HEK293T (cell line): ENCODE measurements around the gene ZNF367.

Source experiments
- CTCF ChIA-PET: fragments of 350-600 bp; formaldehyde crosslinking; extraction: SDS; loops from one replicate; lab custom pipeline; 2021; ENCODE audit warnings: antibody characterized with exemption, inconsistent platforms; lab: Yijun Ruan, JAX
- POLR2A ChIA-PET: fragments of 350-600 bp; formaldehyde crosslinking; extraction: SDS; loops from one replicate; lab custom pipeline; 2020; ENCODE audit warnings: antibody characterized with exemption, inconsistent platforms; lab: Yijun Ruan, JAX
- DNase-seq: peaks from one replicate; pipeline ENCODE4 v3.0.0; 2012; ENCODE audit warnings: mixed read lengths; ENCODE audit errors: extremely low spot score
- ARNT ChIP-seq: fragments of 450-650 bp; IDR thresholded peaks from 2 replicates; pipeline ENCODE4 v1.6.1; 2017; ENCODE audit warnings: mild to moderate bottlenecking
- BHLHE40 ChIP-seq: fragments of 450-650 bp; IDR thresholded peaks from 2 replicates; pipeline ENCODE4 v1.6.1; 2016; ENCODE audit warnings: mild to moderate bottlenecking, moderate library complexity, borderline replicate concordance
- CTBP1 ChIP-seq: fragments of 450-650 bp; IDR thresholded peaks from 2 replicates; pipeline ENCODE4 v1.6.1; 2016; ENCODE audit warnings: borderline replicate concordance
- ELF4 ChIP-seq: fragments of 450-650 bp; IDR thresholded peaks from 2 replicates; pipeline ENCODE4 v1.6.1; 2017; ENCODE audit warnings: antibody characterized with exemption
- FOXA1 ChIP-seq: fragments of 450-650 bp; IDR thresholded peaks from 2 replicates; pipeline ENCODE4 v1.6.1; 2016; ENCODE audit warnings: mild to moderate bottlenecking
- FOXK2 ChIP-seq: fragments of 450-650 bp; IDR thresholded peaks from 2 replicates; pipeline ENCODE4 v1.6.1; 2016; ENCODE audit warnings: mild to moderate bottlenecking
- FOXM1 ChIP-seq: fragments of 450-650 bp; IDR thresholded peaks from 2 replicates; pipeline ENCODE4 v1.6.1; 2017; ENCODE audit warnings: mild to moderate bottlenecking, borderline replicate concordance
- HDGF ChIP-seq: fragments of 450-650 bp; IDR thresholded peaks from 2 replicates; pipeline ENCODE4 v1.6.1; 2017; ENCODE audit warnings: antibody characterized with exemption, borderline replicate concordance
- L3MBTL2 ChIP-seq: fragments of 450-650 bp; conservative IDR thresholded peaks from 2 replicates; pipeline ENCODE4 v1.6.1; 2016; ENCODE audit warnings: mild to moderate bottlenecking
- LEF1 ChIP-seq: fragments of 450-650 bp; IDR thresholded peaks from 2 replicates; pipeline ENCODE4 v1.6.1; 2017; ENCODE audit warnings: mild to moderate bottlenecking, borderline replicate concordance
- NFRKB ChIP-seq: fragments of 450-650 bp; IDR thresholded peaks from 2 replicates; pipeline ENCODE4 v1.6.1; 2016; ENCODE audit warnings: mild to moderate bottlenecking, moderate library complexity
- SP1 ChIP-seq: fragments of 450-650 bp; IDR thresholded peaks from 2 replicates; pipeline ENCODE4 v1.6.1; 2017
- SUZ12 ChIP-seq: fragments of 450-650 bp; IDR thresholded peaks from 2 replicates; pipeline ENCODE4 v1.6.1; 2016; ENCODE audit warnings: mild to moderate bottlenecking
- TARDBP ChIP-seq: fragments of 450-650 bp; IDR thresholded peaks from 2 replicates; pipeline ENCODE4 v1.6.1; 2016
- ZNF384 ChIP-seq: fragments of 450-650 bp; IDR thresholded peaks from 2 replicates; pipeline ENCODE4 v1.6.1; 2016
- TF ChIP-seq, protein P1 (sequence below): fragments of 450-650 bp; IDR thresholded peaks from 2 replicates; pipeline ENCODE4 v1.6.1; 2016

Gene ZNF367

GRCh38 chr9:96418083-96418919 lies at the start of gene ZNF367:
TSS of gene ZNF367 (minus strand) at chr9:96418370. CDS start at chr9:96418032, 338 bp downstream.
- POLR2A ChIA-PET: interaction anchor here (2.6 kb wide), 1 partner anchor 31 kb away, joined by 11 read pairs; the partner anchor contains the start of gene HABP4
- CTCF ChIA-PET: no interaction called here
- TF ChIP-seq, protein P1, sequence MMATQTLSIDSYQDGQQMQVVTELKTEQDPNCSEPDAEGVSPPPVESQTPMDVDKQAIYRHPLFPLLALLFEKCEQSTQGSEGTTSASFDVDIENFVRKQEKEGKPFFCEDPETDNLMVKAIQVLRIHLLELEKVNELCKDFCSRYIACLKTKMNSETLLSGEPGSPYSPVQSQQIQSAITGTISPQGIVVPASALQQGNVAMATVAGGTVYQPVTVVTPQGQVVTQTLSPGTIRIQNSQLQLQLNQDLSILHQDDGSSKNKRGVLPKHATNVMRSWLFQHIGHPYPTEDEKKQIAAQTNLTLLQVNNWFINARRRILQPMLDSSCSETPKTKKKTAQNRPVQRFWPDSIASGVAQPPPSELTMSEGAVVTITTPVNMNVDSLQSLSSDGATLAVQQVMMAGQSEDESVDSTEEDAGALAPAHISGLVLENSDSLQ: peak; percentile 99
- TF ChIP-seq ELF4: 0 out of 2 replicates have a peak, but pooled peaks have one; percentile 15
- TF ChIP-seq LEF1: no peak
- peak; percentile 95 for TF ChIP-seq L3MBTL2
- DNase-seq: peak; percentile 90

DNA sequence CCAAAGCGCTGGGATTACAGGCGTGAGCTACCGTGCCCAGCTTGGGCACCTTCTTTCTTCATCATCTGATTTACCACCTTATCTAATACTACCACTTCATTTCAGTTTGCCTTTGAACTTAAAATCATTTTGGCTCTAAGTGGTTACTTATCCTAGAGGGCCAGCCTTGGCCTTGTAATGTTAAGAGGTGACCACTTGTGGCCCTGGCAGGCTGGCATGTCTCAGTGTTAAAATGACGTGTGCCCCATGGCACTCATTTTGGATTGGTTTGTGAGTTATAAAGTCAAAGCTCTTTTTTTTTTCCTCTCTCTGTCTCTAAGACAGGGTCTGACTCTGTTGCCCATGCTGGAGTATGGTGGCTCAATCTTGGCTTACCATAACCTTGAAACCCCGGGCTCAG lies 49.6 kb upstream of the ZNF367 start:
- ChIA-PET POLR2A (no interaction called here), CTCF (no interaction called here)
- TF ChIP-seq HDGF (no peak), SUZ12 (no peak), LEF1 (no peak), NFRKB (no peak), FOXK2 (no peak), BHLHE40 (no peak), ARNT (no peak), FOXM1 (no peak), ZNF384 (no peak), L3MBTL2 (no peak), CTBP1 (no peak), SP1 (no peak), TARDBP (no peak), ELF4 (no peak), FOXA1 (no peak)
- TF ChIP-seq, protein P1: no peak
- DNase-seq: no peak

DNA sequence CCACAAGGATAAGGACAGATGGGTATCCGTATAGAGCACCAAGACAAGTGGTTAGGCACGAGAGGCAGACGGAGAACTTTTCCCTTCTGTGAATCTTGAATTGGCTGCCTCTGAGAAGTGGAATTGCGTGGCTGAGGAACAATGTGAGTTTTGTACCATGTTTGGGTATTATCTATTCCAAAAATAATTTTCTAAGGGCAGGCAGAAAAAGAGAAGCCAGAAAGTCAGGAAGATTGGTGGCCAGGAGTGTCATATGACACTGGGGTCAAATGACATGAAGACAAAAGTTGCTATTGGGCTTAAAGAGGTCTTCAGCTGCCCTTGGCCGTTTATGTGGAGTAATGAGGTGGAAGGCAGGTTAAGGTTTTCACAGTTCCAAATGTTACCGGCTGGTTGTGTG lies 46.3 kb upstream of the ZNF367 start:
- CTCF ChIA-PET: no interaction called here
- POLR2A ChIA-PET: no interaction called here
- no peak for TF ChIP-seq FOXM1
- no peak for TF ChIP-seq CTBP1
- TF ChIP-seq BHLHE40: no peak
- no peak for TF ChIP-seq TARDBP
- no peak for DNase-seq

GRCh38 chr9:96462541-96462940 lies 44.4 kb upstream of the ZNF367 start:
- POLR2A ChIA-PET: no interaction called here
- CTCF ChIA-PET: no interaction called here

DNA sequence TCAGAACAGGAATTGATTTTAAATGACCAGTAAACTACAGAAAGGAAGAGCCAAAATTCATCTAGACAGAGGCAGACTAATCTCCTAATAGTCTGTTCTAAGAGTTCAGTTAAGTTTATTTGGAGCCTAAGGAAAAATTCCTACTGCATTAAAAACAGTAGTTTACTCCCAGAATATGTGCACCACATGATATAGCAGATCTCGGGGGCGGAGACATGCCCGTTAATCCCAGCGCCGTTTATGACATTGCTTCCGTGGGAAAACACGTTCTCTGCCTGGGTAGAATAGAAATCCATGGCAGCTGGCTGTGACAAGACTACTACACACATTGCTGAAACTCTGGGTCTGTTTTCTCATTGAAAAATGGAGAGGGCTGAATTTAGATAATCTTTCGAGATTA lies 43.2 kb upstream of the ZNF367 start:
- TF ChIP-seq TARDBP (no peak), NFRKB (no peak), FOXK2 (no peak), LEF1 (no peak), CTBP1 (no peak), SUZ12 (no peak), ELF4 (no peak)

More at GRCh38 chr9:96462541-96462940, 44.4 kb upstream of the ZNF367 start:
- TF ChIP-seq SP1 (no peak), ELF4 (no peak), LEF1 (no peak), CTBP1 (no peak), ZNF384 (no peak), FOXA1 (no peak), L3MBTL2 (no peak), FOXK2 (no peak), SUZ12 (no peak), FOXM1 (no peak), NFRKB (no peak), BHLHE40 (no peak), HDGF (no peak), ARNT (no peak), TARDBP (no peak)
- TF ChIP-seq, protein P1: no peak
- no peak for DNase-seq

DNA sequence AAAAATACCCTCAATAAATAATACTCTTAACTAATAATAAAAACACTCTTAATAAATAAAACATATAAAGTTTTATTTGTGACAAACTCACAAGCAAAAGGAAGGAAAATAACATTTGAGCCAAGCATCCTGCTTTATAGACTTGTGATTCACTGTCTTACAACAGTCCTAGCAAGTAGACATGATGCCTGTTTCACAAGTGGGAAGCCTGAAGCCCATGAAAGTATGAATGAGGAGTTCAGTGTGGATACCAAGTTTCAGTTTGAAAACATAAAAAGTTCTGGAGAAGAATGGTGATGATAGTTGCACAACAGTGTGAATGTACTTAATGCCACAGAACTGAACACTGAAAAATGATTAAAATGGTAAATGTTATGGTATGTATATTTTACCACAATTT lies 42.7 kb upstream of the ZNF367 start:
- TF ChIP-seq ARNT (no peak), HDGF (no peak), LEF1 (no peak), SUZ12 (no peak), L3MBTL2 (no peak), TARDBP (no peak), BHLHE40 (no peak), CTBP1 (no peak), FOXK2 (no peak), SP1 (no peak), FOXA1 (no peak), ZNF384 (no peak), ELF4 (no peak)
- TF ChIP-seq, protein P1: no peak
- ChIA-PET CTCF (no interaction called here), POLR2A (no interaction called here)
- DNase-seq: no peak

More for the DNA sequence above, 43.2 kb upstream of the ZNF367 start:
- CTCF ChIA-PET: no interaction called here
- DNase-seq: no peak
- POLR2A ChIA-PET: no interaction called here
